Superior temporal gyrus (tissue), 1 donor: ENCODE data around the gene IRF7.
"Not testable (repeated sequence)": the region's sequence is repeated elsewhere in the genome, so short reads cannot be mapped to it uniquely, and the experiment has no call there.

Source experiments
- DNase-seq: peaks from one replicate; pipeline ENCODE4 v3.0.0-alpha.2; 2016; ENCODE audit errors: extremely low spot score

Gene IRF7

DNA sequence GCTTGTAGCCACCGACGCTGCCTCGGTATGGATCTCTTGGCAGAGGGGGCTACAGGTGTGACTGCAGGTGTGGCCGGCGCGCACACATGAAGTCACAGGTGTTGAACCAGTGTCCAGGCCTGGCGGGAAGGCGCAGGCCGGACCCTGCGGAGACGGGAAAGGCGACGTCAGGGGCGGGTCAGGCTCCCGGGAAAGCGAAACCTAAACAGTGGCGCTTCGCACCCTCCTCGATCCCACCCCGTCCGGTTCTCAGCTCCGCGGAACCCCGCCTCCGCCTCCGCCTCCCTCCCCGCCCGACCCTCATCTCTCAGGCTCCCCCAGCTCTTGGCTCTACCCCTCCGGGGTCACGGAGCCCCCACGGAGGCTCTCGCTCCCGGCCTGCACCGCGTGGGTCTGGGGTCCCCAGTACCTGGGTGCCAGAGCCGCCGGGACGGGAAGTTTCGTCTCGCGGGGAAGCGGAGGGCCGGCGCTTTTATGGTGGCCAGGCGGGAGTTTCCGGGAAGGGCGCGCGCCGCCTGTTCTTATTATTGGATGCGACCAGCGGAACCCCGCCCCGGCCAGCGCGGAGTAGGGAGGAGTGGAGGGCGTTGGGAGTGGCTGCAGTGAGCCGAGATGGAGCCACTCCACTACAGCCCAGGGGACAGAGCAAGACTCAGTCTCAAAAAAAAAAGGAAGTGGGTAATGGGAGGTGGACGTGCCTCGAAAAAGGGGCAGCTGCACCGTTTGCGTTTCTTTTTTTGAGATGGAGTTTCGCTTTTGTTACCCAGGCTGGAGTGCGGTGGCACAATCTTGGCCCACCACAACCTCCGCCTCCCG lies at the start of gene IRF7:
Gene IRF7 (minus strand): TSS at position 447 of the 816 bp plus-strand sequence. CDS start 586 bp downstream, outside the sequence.
- peak; percentile 85 for DNase-seq

DNA sequence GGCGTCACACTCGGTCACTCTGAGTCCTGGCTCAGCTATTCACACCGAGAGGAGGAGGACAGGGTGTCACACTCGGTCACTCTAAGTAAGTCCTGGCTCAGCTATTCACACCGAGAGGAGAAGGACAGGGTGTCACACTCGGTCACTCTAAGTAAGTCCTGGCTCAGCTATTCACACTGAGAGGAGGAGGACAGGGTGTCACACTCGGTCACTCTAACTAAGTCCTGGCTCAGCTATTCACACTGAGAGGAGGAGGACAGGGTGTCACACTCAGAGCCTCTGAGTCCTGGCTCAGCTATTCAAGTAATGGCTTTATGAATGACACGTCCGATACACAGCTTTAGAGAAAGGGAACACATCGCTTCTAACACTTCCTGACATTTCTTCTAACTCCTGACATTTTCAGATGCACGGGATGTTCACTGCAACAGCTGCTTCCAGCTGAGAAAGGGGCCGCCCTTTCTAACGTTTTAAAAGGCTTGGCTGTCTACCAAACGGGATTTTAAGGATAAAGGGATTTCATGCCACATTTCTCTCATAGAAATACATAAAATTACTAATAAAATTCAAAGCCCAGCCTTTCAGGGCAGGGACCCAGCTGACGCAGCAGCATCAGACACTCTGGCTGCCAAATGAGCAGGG lies 49.4 kb upstream of the IRF7 start:
- DNase-seq = no peak

DNA sequence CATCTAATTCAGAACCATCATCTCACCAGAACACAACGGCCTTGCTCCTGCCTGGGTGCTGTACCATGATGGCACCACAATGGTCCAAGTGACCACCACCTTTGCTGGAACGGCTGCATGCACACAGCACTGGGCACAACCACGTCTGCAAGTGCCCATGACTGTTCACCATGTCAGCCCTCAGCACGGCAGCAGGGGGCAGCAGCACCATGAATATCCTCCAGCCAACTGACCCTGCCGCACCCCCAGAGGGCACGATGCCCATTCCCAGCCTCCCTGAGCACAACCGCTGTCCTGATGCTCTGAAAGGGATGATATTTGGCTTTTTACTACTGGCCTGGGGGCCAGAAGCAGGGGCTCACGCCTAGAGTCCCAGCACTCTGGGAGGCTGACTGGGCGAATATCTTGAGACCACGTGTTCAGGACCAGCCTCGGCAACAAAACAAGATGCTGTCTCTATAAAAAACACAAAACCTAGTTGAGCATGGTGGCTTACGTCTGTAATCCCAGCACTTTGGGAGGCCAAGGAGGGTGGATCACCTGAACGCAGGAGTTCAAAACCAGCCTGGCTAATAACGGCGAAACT lies 47.0 kb upstream of the IRF7 start:
- DNase-seq = peak; percentile 74

DNA sequence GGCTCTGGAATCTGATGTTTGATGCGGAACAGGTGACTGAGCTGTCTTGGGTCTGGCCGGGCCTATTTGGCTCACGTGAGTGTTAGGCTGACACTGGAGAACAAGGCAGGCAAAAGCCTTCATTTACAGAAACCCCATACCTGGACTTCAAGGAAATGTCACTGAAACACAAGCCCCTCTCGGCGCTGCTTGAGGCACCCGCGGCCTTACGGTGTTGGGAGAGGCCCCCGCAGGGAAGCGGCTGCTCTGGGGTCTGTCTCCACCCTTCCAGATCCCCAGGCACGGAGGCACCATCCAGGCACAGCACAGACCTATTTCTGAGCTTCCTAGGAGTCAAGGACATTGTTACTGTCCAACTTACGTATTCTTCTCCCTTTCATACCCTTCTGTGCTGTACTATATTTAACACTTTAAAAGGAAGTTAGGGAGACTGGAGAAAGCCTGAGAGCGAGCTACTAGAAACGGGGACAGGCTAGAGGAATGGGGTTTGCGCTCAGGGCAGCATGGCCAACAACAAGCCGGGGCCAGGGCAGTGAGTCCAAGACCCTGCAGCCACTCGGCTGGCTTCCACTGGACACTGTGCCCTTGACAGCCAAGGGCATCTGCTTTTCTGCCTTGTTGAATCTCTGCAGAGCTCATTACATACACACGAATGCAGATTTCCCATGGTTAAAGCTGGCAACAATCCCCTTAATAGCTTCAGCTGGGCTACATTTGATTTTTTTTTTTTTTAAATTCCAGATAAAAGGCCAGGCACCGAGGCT lies 45.1 kb upstream of the IRF7 start:
- no peak for DNase-seq

DNA sequence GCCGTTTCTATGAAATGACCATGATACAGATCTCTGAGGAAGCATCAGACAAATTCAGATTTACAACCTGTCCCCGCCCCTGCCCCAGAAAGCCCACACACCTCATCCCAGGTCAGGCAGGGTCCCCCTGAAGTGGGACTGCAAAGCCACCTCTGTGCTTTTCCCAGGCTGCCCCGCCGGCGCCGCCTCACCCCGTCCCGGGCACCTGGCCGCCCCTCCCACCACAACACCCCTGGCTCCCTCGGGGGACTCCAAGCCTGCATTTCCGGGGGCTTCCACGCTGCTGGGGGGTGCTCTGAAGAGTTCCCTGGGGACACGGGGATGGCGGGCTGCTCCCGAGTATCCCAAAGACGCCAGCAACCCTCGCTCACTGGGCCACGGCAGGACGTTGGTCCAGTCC lies 44.5 kb upstream of the IRF7 start:
- no peak for DNase-seq

DNA sequence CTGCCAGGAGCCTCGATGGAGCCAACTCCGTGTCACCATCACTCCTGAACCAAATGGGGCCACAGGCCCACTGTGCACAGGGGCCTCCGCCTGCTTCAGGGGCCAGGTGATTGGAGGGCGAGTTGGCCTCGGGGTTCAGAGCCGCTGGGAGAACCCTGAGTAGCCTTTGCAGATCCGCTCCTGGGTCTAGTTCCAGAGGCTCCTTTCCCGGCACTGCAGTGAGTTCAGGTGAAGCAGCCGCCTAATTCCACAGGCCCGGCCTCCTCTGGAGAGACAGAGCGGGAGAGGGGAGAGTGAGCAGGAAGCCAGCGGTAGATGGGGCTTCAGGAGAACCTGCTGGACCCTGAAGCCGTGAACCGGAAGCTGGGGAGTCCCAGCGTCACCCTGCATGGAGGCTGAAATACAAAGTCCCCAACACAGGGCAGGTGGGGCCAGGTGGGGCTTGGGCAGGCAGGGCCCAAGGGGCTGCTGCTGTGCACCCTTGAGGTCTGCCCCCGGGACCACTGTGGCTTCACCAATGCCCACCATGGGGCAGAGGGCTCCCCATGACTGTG lies 43.9 kb upstream of the IRF7 start:
- DNase-seq = no peak

DNA sequence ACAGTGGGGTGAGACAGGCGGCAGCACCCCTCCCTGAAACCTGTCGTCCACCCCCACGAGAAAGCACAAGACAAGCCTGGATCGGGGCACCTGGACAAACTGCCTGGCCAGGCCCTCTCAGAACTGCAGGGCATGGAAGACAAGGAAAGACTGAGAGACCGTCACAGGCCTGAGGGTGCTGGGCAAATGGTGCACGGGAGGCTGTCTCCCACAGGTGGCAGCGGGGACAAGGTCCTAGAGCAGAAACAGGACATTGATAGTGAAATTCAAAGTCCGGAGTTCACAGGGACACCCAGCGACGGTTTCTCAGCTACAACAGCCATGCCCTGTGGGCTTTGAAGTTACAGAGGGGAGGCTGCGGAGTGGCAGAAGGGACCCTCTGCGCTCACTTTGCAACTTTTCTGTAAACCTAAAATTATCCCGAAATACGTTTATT lies 42.0 kb upstream of the IRF7 start:
- no peak for DNase-seq

DNA sequence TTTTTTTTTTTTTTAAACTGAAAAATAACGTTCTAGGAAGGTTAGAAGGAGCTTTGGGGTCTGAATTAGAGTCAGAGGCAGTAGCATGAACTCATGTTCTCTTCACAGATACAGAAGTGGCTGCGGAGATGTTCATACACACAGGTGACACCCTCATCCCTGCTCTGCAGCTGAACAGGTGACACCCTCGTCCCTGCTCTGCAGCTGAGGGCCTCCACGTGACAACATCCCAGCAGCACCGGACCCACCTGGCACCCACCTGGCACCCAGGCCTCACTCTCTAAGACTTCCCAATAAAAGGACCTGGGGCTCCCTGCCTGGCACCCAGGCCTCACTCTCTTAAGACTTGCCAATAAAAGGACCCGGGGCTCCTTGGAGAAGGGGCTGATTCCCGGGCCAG lies 41.1 kb upstream of the IRF7 start:
- DNase-seq = no peak

DNA sequence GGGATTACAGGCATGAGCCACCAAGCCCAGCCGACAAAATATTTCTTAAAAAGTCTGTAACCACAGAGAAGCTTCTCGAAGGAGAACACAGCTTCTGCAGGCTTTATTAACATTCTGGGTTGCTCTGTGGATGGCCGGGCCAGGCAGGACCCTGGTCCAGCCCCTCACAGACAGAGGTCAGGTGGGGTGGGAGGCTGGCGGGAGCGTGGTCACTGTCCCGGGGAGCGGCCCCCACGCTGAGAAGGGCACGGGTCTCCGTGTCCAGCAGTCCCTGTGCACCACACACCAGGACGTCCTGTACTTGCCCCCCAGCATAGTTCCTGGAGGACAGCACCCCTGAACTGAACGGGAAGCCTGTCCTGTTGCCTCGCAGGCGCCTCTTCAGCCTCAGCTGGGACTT lies 40.7 kb upstream of the IRF7 start:
- DNase-seq = no peak

DNA sequence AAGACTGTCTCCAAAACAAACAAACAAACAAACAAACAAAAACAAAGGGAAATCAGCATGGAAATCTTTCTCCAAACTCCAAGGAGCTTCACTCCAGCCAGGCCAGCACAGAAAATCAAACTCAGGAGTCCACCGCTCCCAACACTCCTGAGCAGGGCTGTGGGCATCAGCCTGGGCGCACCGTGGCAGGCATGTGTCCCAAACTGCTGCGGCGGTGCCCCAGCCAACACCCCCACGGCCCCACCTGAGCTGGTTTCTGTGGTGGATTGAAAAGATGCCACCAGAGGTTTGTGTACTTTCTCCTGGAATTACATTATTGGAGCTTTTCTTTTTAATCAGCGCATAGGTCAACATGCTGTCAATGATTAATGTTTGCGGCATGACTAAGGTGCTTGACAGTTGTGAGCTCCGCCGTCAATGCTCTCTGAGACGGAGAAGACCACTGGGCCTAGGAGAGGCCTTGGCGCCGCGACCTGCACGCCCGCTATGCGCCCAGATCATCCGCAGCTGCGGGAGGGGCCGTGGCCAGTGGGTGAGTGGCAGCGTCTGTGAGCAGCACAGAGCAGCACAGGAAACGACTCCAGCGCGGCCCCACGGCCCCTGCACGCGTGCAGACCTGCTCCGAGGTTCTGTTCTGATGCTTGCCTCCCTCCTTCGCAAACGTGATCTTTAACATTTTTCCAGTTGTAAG lies 39.4 kb upstream of the IRF7 start:
- no peak for DNase-seq

DNA sequence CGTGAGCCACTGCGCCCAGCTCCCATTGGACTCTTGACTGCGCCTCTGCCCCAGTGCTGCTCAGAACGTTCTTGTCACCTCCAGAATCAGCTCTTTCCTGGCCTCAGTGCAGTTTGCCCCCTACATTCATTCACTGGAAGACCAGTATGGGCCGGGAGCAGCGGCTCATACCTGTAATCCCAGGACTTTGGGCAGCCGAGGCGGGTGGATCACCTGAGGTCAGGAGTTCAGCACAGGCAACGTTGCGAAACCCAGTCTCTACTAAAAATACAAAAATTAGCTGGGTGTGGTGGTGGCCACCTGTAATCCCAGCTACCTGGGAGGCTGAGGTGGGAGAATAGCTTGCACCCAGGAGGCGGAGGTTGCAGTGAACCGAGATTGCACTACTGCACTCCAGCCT lies 38.7 kb upstream of the IRF7 start:
- not testable (repeated sequence) for DNase-seq

DNA sequence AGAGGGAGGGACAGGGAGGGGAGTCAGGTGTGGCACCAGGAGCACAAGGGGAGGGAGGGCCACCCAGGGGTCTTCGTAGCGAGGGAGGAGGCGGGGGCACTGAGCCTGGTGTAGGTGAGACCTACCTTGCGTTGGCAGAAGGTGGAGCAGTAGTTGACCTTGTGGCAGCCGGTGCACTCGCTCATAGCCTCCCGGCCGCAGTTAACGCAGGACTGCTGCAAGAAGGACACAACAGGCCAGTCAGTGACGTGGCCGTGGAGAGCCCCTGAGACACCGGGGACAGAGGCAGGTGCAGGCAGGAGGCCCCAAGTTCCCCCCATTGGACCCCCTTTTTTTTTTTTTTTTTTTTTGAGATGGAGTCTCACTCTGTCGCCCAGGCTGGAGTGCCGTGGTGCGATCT lies 38.1 kb upstream of the IRF7 start:
- no peak for DNase-seq

DNA sequence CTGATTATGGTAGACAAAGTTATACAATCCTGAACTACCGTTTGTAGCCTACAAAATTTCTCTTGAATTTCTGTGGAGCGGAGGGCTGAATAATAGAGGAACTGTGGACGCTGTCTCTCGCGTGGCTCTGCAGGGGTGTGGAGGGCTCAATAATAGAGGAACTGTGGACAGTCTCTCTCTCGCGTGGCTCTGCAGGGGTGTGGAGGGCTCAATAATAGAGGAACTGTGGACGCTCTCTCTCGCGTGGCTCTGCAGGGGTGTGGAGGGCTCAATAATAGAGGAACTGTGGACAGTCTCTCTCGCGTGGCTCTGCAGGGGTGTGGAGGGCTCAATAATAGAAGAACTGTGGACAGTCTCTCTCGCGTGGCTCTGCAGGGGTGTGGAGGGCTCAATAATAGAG lies 37.4 kb upstream of the IRF7 start:
- not testable (repeated sequence) for DNase-seq

DNA sequence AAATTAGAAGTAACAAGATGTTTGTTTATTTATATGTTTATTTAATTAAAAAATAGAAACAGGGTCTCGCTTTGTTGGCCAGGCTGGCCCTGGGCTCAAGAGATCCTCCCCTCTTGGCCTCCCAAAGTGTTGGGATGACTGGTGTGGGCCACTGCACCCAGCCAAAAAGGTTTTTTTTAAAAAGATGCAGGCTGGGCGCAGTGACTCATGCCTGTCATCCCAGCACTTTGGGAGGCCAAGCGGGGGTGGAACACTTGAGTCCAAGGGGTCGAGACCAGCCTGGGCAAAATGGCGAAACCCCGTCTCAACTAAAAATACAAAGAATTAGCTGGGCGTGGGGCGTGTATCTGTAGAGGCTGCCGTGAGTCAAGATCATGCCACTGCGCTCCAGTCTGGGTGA lies 34.7 kb upstream of the IRF7 start:
- DNase-seq = no peak

DNA sequence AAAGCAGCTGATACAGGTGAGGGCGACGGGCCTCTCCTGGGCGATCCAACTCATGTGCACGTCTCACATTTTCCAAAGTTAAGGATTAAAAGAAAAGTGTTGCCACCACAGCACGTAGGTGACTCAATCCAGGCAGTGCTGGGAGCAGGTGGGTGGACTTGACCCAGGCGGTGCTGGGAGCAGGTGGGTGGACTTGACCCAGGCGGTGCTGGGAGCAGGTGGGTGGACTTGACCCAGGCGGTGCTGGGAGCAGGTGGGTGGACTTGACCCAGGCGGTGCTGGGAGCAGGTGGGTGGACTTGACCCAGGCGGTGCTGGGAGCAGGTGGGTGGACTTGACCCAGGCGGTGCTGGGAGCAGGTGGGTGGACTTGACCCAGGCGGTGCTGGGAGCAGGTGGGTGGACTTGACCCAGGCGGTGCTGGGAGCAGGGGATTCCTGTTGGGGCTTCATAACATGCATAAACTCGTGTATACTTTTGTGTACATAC lies 32.0 kb upstream of the IRF7 start:
- not testable (repeated sequence) for DNase-seq

DNA sequence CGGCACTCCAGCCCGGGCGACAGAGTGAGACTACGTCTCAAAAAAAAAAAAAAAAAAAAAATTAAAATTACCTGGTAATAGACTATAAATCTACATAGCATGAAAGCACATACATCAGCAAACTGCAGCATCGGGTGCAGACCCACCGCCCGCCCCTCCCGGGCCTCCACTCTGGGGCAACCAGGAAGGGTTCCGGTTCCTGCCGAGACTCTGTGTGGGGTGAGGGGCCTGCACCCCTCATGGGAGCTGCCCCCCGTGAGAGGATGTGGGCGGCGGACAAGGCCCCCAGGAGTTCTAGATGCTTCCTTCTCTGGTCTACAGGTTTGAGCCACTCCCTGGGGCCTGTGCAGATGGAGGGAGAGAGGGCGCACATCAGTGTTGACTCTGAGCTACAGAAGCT lies 30.5 kb upstream of the IRF7 start:
- no peak for DNase-seq

DNA sequence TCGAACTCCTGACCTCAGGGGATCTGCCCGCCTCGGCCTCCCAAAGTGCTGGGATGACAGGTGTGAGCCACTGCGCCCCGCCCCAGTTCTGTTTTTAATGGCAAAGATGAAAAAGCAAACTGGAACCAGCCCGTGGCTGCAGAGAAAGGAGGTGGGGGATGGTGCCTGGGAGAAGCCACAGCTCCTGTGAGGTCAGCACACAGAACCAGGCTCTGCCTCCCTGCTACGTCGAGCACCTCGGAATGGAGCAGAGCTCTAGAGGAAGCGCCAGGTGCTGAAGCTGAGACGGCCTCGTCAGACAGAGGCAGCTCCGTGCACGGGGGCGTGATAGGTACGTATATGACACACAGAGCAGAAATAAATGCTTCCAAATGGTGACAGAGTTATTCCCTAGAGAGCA lies 29.8 kb upstream of the IRF7 start:
- DNase-seq = no peak

DNA sequence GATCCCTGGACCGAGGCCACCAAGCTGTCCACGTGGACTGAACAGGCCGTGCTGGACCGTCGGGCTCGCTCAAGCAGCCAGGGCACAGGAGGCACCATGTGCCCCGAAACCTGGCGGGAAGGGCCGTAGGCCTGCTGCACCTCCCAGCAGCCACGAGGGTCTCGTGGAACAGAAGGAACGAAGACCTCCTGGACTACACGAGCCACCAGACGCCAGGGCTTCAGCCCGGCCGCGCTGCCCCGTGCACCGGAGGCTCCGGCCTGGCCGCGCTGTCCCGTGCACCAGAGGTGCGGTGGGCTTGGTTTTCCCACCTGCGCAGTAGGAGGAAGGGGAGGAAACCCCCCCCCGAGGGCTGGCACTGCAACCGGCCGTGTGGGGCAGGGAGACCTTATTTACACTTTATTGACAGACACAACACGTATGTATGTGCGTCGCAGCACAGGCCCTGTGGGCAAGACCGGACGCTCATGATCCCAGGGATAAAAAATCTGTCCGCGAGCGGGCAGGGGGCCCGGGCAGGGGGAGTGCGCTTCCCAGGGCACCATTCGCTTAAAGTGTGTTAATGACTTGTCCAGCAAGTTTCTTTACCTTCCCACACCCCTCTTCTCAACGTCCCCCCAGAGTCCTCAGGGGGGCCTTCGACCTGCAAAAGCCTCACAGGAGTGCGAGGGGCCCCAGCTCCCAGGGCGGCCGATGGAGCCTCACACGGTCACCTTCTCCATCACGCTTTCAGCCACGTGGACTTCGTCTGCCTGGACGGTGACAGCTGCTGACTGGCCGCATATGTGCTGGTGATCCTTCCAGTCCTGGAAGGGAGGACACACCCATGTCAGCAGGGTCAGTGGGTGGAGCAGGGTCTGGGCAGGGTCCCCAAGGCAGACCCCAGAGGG lies 28.3 kb upstream of the IRF7 start:
- DNase-seq = no peak

DNA sequence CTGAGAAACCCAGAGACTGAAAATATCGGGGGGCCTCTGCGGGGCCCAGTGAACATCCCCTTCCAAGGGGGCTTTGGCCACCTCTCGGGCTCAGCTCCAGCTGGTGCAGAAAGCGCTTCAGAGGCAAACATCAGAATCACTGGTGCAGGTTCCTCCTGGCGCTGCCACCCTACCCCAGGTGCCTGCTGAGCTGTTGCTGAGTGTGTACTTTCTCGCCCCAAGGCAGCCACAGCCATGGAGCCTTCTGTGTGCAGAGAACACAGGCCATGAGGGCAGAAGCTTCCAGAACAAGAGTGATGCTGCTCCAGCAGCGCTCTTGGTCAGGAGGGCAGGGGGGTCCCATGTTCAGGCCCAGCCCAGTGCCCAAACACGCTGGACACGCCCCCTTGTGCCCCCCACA lies 27.6 kb upstream of the IRF7 start:
- DNase-seq = no peak

DNA sequence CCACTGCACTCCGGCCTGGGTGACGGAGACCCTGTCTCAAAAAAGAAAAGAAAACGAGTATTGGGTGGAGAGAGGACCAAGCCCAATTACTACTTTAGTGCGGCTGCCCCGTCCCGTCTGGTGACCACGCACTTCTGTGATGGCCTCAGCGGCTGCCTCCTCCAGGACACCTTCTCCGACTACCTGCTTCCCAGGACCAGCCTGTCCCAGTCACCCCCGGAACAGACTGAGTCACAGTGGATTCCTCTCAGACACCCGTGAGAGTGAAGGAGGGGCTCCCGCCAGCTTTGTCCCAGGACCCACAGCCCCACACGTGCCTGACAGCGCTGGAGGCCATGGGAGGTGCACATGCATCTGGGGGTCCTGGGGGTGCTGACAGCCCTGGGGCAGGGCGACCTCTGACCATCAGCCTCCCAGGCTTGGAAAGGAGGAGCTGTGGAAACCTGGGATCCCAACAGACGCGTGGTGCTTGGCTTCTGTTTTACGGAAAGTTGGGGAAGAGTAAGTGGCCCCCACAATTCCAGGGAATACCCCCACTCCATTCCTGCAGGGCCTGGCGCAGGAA lies 26.1 kb upstream of the IRF7 start:
- no peak for DNase-seq
